DND-41 (cell line): ENCODE measurements around the gene ARSB.

ENCODE experiments used
- CTCF ChIP-seq: IDR thresholded peaks from 2 replicates; pipeline ENCODE4 v1.5.1; 2012; ENCODE audit warnings: borderline replicate concordance, low read length, moderate library complexity, mild to moderate bottlenecking; ENCODE audit not compliant: poor library complexity, severe bottlenecking; ENCODE audit errors: extremely low read depth
- EZH2 ChIP-seq: IDR thresholded peaks from 3 replicates; pipeline ENCODE4 v1.6.1; 2012; ENCODE audit warnings: borderline replicate concordance, low read depth, mild to moderate bottlenecking, moderate library complexity, low read length, inconsistent platforms; ENCODE audit not compliant: severe bottlenecking

GRCh38 chr5:78760770-78761169 is 224.3 kb downstream of the ARSB start:
- TF ChIP-seq CTCF, result peak; percentile 35
- TF ChIP-seq EZH2, result no peak
